ENCODE measurements around the gene NTSR2. TPM values are rescaled to one million over a fixed set of nuclear protein-coding genes. Genes with fewer than 3 reads are reported as not detected.

NTSR2 gene
- total RNA-seq, 6 donors from 2014 or later, result not detected

DNA sequence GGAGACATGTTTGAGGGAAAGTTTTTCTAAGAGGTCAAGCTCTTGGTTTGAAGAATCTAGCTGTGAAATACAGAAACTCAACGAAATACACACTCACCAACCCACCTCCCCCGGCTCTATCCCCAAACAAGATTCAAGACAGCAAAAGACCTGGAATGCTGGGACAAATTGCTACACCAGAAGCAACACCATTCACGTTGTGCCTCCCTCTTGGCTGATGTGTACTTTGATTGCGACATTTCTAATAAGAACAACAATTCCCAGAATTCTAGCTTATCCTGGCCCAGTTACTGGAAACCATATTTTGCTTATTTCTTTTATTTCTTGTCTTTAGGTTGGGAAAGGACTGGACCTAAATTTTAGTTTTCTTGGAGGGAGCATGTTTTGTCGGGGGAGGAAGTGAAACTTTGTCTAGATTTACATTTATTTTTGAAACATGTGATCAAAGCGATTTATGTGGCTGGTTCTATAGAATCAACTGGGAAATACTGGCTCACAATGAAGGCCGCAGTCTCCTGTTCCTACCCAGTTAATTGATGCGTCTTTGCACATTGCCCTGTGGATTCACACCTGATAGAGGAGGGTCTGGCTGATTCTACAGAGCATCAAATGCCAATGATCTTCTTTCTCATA lies 46.8 kb upstream of the NTSR2 start:
- Histone ChIP-seq H3K36me3 (no peaks in the 10 kb centered on the region), H3K4me1 (peaks cover 4 to 11% (median 8%) of the 10 kb centered on the region in 4 donors), H3K4me3 (no peak overlapping the region), H3K9me3 (no peaks in the 10 kb centered on the region), H3K27ac (peak overlapping the region in 2 of 4 donors; percentile 21 to 40), H3K27me3 (no peaks in the 10 kb centered on the region)
- 61 to 68% methylated on average over 8 of the region's 8 CpGs for WGBS, 2 donors
- TF ChIP-seq EP300 (IDR thresholded peaks at IDR 0.05) (peak in 3 of 4 donors; percentile 54 to 79 (median 66)), POLR2A (IDR thresholded peaks at IDR 0.05) (no peak), POLR2AphosphoS5 (IDR thresholded peaks at IDR 0.05) (peak in 1 of 2 donors; percentile 49)
- TF ChIP-seq, protein P1, sequence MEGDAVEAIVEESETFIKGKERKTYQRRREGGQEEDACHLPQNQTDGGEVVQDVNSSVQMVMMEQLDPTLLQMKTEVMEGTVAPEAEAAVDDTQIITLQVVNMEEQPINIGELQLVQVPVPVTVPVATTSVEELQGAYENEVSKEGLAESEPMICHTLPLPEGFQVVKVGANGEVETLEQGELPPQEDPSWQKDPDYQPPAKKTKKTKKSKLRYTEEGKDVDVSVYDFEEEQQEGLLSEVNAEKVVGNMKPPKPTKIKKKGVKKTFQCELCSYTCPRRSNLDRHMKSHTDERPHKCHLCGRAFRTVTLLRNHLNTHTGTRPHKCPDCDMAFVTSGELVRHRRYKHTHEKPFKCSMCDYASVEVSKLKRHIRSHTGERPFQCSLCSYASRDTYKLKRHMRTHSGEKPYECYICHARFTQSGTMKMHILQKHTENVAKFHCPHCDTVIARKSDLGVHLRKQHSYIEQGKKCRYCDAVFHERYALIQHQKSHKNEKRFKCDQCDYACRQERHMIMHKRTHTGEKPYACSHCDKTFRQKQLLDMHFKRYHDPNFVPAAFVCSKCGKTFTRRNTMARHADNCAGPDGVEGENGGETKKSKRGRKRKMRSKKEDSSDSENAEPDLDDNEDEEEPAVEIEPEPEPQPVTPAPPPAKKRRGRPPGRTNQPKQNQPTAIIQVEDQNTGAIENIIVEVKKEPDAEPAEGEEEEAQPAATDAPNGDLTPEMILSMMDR (IDR thresholded peaks at IDR 0.05), result no peak
- peak in 1 of 2 donors; percentile 51 for ATAC-seq (ENCODE audit: low FRiP score in 2 of 2)
- no peak for DNase-seq

DNA sequence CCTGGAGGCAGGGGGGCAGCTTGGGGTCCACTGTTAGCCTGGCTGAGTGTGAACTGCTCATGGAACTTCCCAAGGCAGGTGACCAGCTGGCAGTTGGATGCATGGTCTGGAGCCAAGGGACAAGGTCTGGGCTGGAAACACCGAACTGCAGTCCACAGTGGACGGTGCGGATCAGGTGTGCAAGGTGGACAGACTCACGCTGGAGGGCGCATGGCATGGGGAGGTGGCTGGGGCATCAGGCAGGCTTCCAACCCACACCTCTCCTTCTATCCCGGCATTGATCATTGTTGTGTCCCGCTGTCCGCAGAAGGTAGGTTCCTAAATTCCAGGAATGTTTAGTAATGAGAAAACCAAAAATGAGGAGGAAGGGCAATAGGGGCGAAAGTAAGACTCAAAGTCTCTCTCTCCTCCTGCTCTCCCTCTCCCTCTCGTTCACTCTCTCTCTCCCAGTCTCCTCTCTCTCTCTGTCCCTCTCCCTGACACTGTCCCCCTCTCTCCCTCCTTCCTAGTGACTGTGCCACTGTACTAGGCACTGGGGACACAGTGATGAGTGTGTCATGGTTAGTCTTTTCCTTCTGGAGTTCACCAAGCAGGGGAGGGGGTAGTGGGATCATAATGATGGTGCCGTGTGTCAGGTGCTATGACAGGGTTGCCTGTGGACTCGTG lies 46.1 kb upstream of the NTSR2 start:
- no peak for TF ChIP-seq EP300 (IDR thresholded peaks at IDR 0.05)
- no peak for TF ChIP-seq POLR2AphosphoS5 (IDR thresholded peaks at IDR 0.05)
- TF ChIP-seq POLR2A (IDR thresholded peaks at IDR 0.05), result no peak
- TF ChIP-seq, protein P1 (IDR thresholded peaks at IDR 0.05), result no peak
- no peaks in the 10 kb centered on the region for H3K27me3 ChIP-seq
- H3K36me3 ChIP-seq, result no peaks in the 10 kb centered on the region
- ATAC-seq (ENCODE audit: low FRiP score in 2 of 2) (no peak), DNase-seq (no peak)
- no peak overlapping the region for H3K4me3 ChIP-seq
- WGBS, 2 donors, result 89 to 91% methylated on average over 11 to 12 of the region's 12 CpGs
- peak overlapping the region in 1 of 4 donors; percentile 21 for H3K27ac ChIP-seq
- no peaks in the 10 kb centered on the region for H3K9me3 ChIP-seq
- H3K4me1 ChIP-seq, result peaks cover 4 to 11% (median 8%) of the 10 kb centered on the region in 4 donors

DNA sequence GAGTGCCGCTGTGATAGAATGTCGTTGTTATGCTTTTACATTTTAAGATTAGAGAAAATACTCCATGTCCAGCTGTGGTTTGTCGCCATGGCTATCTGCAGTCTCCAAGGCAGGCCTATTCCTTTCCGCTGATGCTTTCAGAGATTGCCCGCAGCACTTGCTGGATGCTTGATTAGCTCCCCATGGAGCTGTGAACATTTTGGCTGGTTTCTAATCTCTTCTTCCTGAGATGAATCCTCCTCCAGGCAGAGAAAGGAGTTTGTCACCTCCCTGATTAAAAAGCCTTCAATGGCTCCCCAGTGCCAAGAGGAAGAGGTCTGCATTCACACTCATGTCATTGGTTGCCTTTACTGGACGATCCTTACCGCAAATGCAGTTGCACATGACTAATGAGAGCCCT lies 43.8 kb upstream of the NTSR2 start:
- H3K36me3 ChIP-seq, result no peaks in the 10 kb centered on the region
- no peak overlapping the region for H3K4me3 ChIP-seq
- H3K27ac ChIP-seq, result no peak overlapping the region
- WGBS, 2 donors, result 82 to 93% methylated on average over 7 of the region's 7 CpGs
- peaks cover 2 to 13% (median 8%) of the 10 kb centered on the region in 4 donors for H3K4me1 ChIP-seq
- ATAC-seq (ENCODE audit: low FRiP score in 2 of 2) (no peak), DNase-seq (no peak)
- no peaks in the 10 kb centered on the region for H3K27me3 ChIP-seq
- TF ChIP-seq EP300 (IDR thresholded peaks at IDR 0.05), result no peak
- TF ChIP-seq POLR2AphosphoS5 (IDR thresholded peaks at IDR 0.05), result no peak
- no peak for TF ChIP-seq POLR2A (IDR thresholded peaks at IDR 0.05)
- TF ChIP-seq, protein P1 (IDR thresholded peaks at IDR 0.05), result no peak
- no peaks in the 10 kb centered on the region for H3K9me3 ChIP-seq

DNA sequence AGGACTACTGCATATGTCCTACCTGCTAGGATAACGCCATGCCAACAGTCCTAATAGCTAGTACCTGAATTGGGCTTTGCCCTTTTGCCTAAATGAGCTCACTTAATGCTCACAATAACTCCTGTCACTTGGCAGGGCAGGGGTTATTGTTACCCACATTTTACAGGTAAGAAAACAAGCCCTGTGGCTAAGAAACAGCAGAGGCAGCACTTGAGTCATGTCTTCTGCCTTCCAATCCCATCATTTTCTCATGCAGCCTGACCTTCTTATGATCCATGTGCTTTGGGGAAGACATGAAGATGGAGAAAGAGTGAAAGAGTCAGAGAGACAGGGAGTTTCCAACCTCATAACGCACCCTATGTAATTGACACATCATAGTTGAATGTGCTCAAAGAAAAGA lies 42.9 kb upstream of the NTSR2 start:
- peaks cover 2 to 13% (median 8%) of the 10 kb centered on the region in 4 donors for H3K4me1 ChIP-seq
- H3K4me3 ChIP-seq, result no peak overlapping the region
- DNase-seq (no peak), ATAC-seq (ENCODE audit: low FRiP score in 2 of 2) (no peak)
- TF ChIP-seq POLR2A (IDR thresholded peaks at IDR 0.05), result no peak
- no peak for TF ChIP-seq EP300 (IDR thresholded peaks at IDR 0.05)
- TF ChIP-seq, protein P1 (IDR thresholded peaks at IDR 0.05), result no peak
- no peak for TF ChIP-seq POLR2AphosphoS5 (IDR thresholded peaks at IDR 0.05)
- no peak overlapping the region for H3K27ac ChIP-seq
- no peaks in the 10 kb centered on the region for H3K9me3 ChIP-seq
- H3K36me3 ChIP-seq, result no peaks in the 10 kb centered on the region
- no peaks in the 10 kb centered on the region for H3K27me3 ChIP-seq
- 85 to 96% methylated on average over 2 of the region's 2 CpGs for WGBS, 2 donors
